Smooth muscle cell (in vitro differentiated cells): ENCODE results near the gene DSCAML1. TPM values are rescaled to one million over a fixed set of nuclear protein-coding genes. Genes with fewer than 3 reads are reported as not detected.

Experiments
- DNase-seq: peaks from one replicate; lab custom pipeline; 2025; ENCODE audit not compliant: unreplicated experiment; lab: John Stamatoyannopoulos, UW
- H2AFZ ChIP-seq: fragments of 200-600 bp; sonication (generic); 2 replicates; pipeline ENCODE4 v1.6.0; 2016; ENCODE audit warnings: antibody characterized with exemption, low read depth, mild to moderate bottlenecking
- H3F3A ChIP-seq: fragments of 200-600 bp; sonication (generic); 2 replicates; pipeline ENCODE4 v1.6.0; 2017; ENCODE audit warnings: antibody characterized with exemption, low read depth
- H3K27ac ChIP-seq: fragments of 200-600 bp; sonication (generic); 2 replicates; pipeline ENCODE4 v1.5.1; 2016; ENCODE audit warnings: low read depth, mild to moderate bottlenecking
- H3K27me3 ChIP-seq: fragments of 200-600 bp; sonication (generic); 2 replicates; pipeline ENCODE4 v1.6.1; 2016; ENCODE audit warnings: low read depth, mild to moderate bottlenecking
- H3K36me3 ChIP-seq: fragments of 200-600 bp; sonication (generic); 2 replicates; pipeline ENCODE4 v1.5.1; 2016; ENCODE audit warnings: low read depth
- H3K4me1 ChIP-seq: fragments of 200-600 bp; sonication (generic); 2 replicates; pipeline ENCODE4 v1.5.1; 2016; ENCODE audit warnings: low read depth
- H3K4me2 ChIP-seq: fragments of 200-600 bp; sonication (generic); 2 replicates; pipeline ENCODE4 v1.6.0; 2016; ENCODE audit warnings: mild to moderate bottlenecking
- H3K4me3 ChIP-seq: fragments of 200-600 bp; sonication (generic); 2 replicates; pipeline ENCODE4 v1.5.1; 2016; ENCODE audit warnings: mild to moderate bottlenecking
- H3K79me2 ChIP-seq: fragments of 200-600 bp; sonication (generic); 2 replicates; pipeline ENCODE4 v1.6.0; 2016; ENCODE audit warnings: low read depth, mild to moderate bottlenecking
- H3K9ac ChIP-seq: fragments of 200-600 bp; sonication (generic); 2 replicates; pipeline ENCODE4 v1.6.0; 2016; ENCODE audit warnings: low read depth
- H3K9me3 ChIP-seq: fragments of 200-600 bp; sonication (generic); replicated peaks from 2 replicates; pipeline ENCODE4 v1.5.1; 2016; ENCODE audit warnings: low read depth
- H4K20me1 ChIP-seq: fragments of 200-600 bp; sonication (generic); 2 replicates; pipeline ENCODE4 v1.6.0; 2016; ENCODE audit warnings: low read depth
- WGBS: methylation state at CpG from one replicate; pipeline ENCODE4 v1.1.7; 2016; ENCODE audit warnings: low lambda C conversion rate; 5-methylcytosine and 5-hydroxymethylcytosine counted together
- polyA plus RNA-seq: library from polyadenylated mRNA; unstranded; fragments of >200 nt; fragmentation: Nextera tagmentation; extraction: Ambion mirVana; gene quantifications from 2 replicates; pipeline ENCODE4 v1.2.1, GENCODE V29; 2016
- total RNA-seq: library from RNA; depleted of rRNA; stranded (reverse); fragments of >200 nt; gene quantifications from 2 replicates; pipeline ENCODE4 v1.2.3, GENCODE V29; 2014
- TF ChIP-seq, protein P1 (sequence below): fragments of 200-600 bp; sonication (generic); IDR thresholded peaks from 2 replicates; pipeline ENCODE4 v1.5.1; 2017; ENCODE audit warnings: borderline replicate concordance, mild to moderate bottlenecking, antibody characterized with exemption; ENCODE audit not compliant: insufficient read depth, poor library complexity, severe bottlenecking

The DSCAML1 gene
- total and polyA plus RNA-seq, 2 experiments from 2014 or later = 0.22 TPM; not detected in 1

DNA sequence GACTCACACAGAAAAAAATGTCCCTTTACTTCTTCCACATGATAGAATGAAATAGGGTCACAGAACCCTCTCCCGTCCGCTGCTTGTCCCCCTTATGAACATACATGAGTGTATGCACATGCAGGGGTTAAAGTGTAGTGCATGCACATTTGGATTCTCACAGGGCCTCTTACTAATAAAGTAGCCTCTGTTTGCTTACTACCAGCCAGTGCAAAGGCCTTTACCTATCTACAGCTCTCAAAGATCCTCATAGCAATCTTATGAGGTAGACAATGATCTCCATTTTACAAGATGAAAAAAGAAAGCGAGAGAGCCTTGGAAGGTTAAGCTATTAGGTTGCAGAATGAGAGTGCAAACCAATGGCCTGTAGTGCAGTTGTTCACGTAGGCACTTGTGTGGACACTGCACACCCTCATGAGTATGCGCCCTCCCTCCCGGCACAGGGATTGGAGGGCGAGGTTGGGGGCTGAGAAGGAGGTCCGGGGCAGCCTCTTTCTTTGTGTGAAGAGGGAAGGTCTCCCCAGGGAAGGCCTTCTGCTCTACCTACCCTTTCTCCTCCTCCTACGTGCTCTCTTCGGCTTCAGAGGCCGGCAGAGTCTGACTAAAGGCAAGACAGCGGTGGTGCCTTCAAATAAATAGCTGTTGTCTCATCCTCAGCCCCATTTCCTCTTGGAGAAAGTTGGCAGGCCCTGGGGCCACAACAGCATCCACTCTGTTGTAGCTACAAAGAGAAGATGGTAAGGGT is 378.1 kb downstream of the DSCAML1 start:
- no peaks in the 10 kb centered on the region for H3K79me2 ChIP-seq
- WGBS = 92% methylated on average over 12 of the region's 12 CpGs
- no peaks in the 10 kb centered on the region for H4K20me1 ChIP-seq
- H3K9me3 ChIP-seq = no peaks in the 10 kb centered on the region
- H3K4me1 ChIP-seq = no peaks in the 10 kb centered on the region
- no peaks in the 10 kb centered on the region for H3F3A ChIP-seq
- TF ChIP-seq, protein P1, sequence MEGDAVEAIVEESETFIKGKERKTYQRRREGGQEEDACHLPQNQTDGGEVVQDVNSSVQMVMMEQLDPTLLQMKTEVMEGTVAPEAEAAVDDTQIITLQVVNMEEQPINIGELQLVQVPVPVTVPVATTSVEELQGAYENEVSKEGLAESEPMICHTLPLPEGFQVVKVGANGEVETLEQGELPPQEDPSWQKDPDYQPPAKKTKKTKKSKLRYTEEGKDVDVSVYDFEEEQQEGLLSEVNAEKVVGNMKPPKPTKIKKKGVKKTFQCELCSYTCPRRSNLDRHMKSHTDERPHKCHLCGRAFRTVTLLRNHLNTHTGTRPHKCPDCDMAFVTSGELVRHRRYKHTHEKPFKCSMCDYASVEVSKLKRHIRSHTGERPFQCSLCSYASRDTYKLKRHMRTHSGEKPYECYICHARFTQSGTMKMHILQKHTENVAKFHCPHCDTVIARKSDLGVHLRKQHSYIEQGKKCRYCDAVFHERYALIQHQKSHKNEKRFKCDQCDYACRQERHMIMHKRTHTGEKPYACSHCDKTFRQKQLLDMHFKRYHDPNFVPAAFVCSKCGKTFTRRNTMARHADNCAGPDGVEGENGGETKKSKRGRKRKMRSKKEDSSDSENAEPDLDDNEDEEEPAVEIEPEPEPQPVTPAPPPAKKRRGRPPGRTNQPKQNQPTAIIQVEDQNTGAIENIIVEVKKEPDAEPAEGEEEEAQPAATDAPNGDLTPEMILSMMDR = no peak
- H2AFZ ChIP-seq = no peak overlapping the region
- no peak for DNase-seq
- H3K27ac ChIP-seq = no peak overlapping the region
- no peak overlapping the region for H3K9ac ChIP-seq
- H3K36me3 ChIP-seq = no peaks in the 10 kb centered on the region
- H3K4me2 ChIP-seq = no peak overlapping the region
- H3K27me3 ChIP-seq = peaks cover 6% of the 10 kb centered on the region
- H3K4me3 ChIP-seq = no peak overlapping the region

DNA sequence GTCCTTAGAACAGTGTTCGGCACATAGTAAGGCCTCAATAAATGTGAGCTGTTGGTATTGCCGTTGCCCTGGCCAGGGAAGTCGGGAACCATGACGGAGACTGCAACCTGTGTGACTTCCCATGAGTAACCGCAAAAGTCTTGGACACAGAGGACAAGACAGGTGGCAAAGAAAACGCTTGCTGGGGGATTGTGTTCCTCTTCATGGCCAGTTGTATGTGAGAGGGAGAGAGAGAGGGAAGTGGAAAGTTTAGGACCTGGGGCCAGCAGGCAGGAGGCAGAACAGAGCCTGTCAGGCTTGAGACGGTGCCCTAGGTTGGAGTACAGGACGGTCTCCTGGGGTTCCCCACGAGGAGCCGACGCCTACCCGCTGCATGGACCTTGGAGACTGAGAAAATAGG is 379.2 kb downstream of the DSCAML1 start:
- H3K36me3 ChIP-seq = no peaks in the 10 kb centered on the region
- WGBS = 95% methylated on average over 12 of the region's 12 CpGs
- peaks cover 3% of the 10 kb centered on the region for H3K27me3 ChIP-seq
- no peaks in the 10 kb centered on the region for H3F3A ChIP-seq
- no peaks in the 10 kb centered on the region for H3K9me3 ChIP-seq
- H3K27ac ChIP-seq = no peak overlapping the region
- H2AFZ ChIP-seq = no peak overlapping the region
- TF ChIP-seq, protein P1 = no peak
- no peak for DNase-seq
- no peak overlapping the region for H3K9ac ChIP-seq
- no peaks in the 10 kb centered on the region for H3K4me1 ChIP-seq
- no peaks in the 10 kb centered on the region for H3K79me2 ChIP-seq
- H4K20me1 ChIP-seq = no peaks in the 10 kb centered on the region
- no peak overlapping the region for H3K4me2 ChIP-seq
- H3K4me3 ChIP-seq = no peak overlapping the region

DNA sequence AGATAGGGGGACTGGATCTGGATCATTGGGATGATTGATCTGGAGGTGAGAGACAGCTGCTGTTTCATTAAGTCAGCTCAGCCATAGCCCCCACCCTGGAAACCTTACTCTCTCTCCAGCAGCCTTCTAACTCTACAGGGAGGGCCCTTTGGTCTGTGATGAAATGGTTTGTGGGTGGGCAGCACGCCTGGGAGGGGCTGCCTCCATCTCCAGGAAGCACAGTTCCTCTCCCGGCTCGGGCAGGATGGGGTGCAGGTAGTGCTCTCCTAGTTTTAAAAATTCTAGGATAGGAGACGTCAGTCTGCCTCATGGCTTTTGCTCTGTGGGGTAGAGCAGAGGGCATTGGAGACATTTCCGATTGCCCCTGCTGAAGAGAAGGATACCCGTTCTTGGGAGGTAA is 379.7 kb downstream of the DSCAML1 start:
- H3K4me2 ChIP-seq = no peak overlapping the region
- H3K27me3 ChIP-seq = peaks cover 3% of the 10 kb centered on the region
- H4K20me1 ChIP-seq = no peaks in the 10 kb centered on the region
- 80% methylated on average over 6 of the region's 6 CpGs for WGBS
- no peak for DNase-seq
- H3K79me2 ChIP-seq = no peaks in the 10 kb centered on the region
- no peaks in the 10 kb centered on the region for H3F3A ChIP-seq
- no peak overlapping the region for H3K4me3 ChIP-seq
- H3K36me3 ChIP-seq = no peaks in the 10 kb centered on the region
- TF ChIP-seq, protein P1 = no peak
- H2AFZ ChIP-seq = no peak overlapping the region
- no peaks in the 10 kb centered on the region for H3K4me1 ChIP-seq
- H3K9me3 ChIP-seq = no peaks in the 10 kb centered on the region
- H3K27ac ChIP-seq = no peak overlapping the region
- H3K9ac ChIP-seq = no peak overlapping the region

DNA sequence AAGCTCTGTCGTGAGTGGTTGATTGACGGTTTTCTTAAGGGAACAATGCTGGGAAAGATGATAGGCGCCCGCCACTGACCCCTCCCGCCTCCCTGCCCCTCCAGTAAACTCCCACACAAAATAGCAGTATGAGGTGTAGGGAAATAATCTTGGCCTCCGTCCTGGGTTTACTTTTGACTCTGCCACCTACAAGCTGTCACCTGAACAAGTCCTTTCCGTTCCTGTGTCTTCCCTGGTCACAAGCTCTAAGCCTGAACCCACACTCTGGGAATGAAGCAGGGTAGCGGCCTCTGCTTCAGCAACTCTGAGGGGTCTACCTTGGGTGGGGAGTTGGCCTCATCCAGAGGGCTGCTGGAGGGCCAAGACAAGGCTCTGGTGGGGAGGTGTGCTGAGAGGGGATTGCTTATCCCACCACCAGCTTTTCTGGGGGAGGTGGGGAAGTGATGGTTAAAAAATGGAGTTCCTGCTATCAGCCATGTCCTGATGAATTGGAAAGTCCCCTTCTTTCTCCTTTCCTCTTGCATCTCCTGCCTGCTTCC is 381.6 kb downstream of the DSCAML1 start:
- H3F3A ChIP-seq = no peaks in the 10 kb centered on the region
- DNase-seq = no peak

More for the DNA sequence above, 381.6 kb downstream of the DSCAML1 start:
- H3K4me1 ChIP-seq = no peaks in the 10 kb centered on the region
- TF ChIP-seq, protein P1 = no peak
- H3K27me3 ChIP-seq = peaks cover 3% of the 10 kb centered on the region
- H3K9me3 ChIP-seq = no peaks in the 10 kb centered on the region
- H3K36me3 ChIP-seq = no peaks in the 10 kb centered on the region
- H3K9ac ChIP-seq = no peak overlapping the region
- no peak overlapping the region for H3K4me2 ChIP-seq
- WGBS = 94% methylated on average over 6 of the region's 8 CpGs
- no peak overlapping the region for H2AFZ ChIP-seq
- H3K27ac ChIP-seq = no peak overlapping the region
- H4K20me1 ChIP-seq = no peaks in the 10 kb centered on the region
- no peaks in the 10 kb centered on the region for H3K79me2 ChIP-seq
- no peak overlapping the region for H3K4me3 ChIP-seq
